GM12873 (cell line): ENCODE results near the gene NRP1.

Experiments
- CTCF ChIP-seq: IDR thresholded peaks from 2 replicates; pipeline ENCODE4 v1.5.1; 2012; ENCODE audit warnings: low read depth, mild to moderate bottlenecking, moderate library complexity, low read length, control low read depth; ENCODE audit not compliant: insufficient read depth; ENCODE audit errors: missing control alignments

NRP1 gene

GRCh38 chr10:33301097-33301789 lies 33.2 kb downstream of the NRP1 start:
- no peak for TF ChIP-seq CTCF

- TF ChIP-seq CTCF: no peak
These were observed 35.6 kb downstream of the NRP1 start for GRCh38 chr10:33298893-33299292.

- TF ChIP-seq CTCF: no peak
These were observed 36.4 kb downstream of the NRP1 start for GRCh38 chr10:33298110-33298509.

- TF ChIP-seq CTCF: no peak
These were observed 38.6 kb downstream of the NRP1 start for GRCh38 chr10:33295851-33296250.

- TF ChIP-seq CTCF: no peak
These were observed 40.8 kb downstream of the NRP1 start for GRCh38 chr10:33293531-33294170.

GRCh38 chr10:33293076-33293475 lies 41.4 kb downstream of the NRP1 start:
- TF ChIP-seq CTCF: no peak

- no peak for TF ChIP-seq CTCF
These were observed 43.3 kb downstream of the NRP1 start for GRCh38 chr10:33291053-33291592.
